Erythroblast (primary cell): Measurements from ENCODE around the gene PML.

Experiments used
- GATA1 ChIP-seq: IDR thresholded peaks from 2 replicates; pipeline ENCODE4 v1.6.1; 2011; ENCODE audit warnings: low read depth, mild to moderate bottlenecking, control low read depth, low read length, moderate library complexity
- POLR2A ChIP-seq: IDR thresholded peaks from 2 replicates; pipeline ENCODE4 v1.6.1; 2011; ENCODE audit warnings: mild to moderate bottlenecking, low read length

- no peak for TF ChIP-seq POLR2A
- TF ChIP-seq GATA1: no peak
Observed at GRCh38 chr15:73965094-73965757, 29.3 kb upstream of the PML start.
